ENCODE results near the gene SHISA5. TPM values are rescaled to one million over a fixed set of nuclear protein-coding genes. Genes with fewer than 3 reads are reported as not detected.

The SHISA5 gene
- total and polyA plus RNA-seq, 2 of the 4 experiments (the other 2 are of a cell fraction) = 82.3 to 162 TPM

DNA sequence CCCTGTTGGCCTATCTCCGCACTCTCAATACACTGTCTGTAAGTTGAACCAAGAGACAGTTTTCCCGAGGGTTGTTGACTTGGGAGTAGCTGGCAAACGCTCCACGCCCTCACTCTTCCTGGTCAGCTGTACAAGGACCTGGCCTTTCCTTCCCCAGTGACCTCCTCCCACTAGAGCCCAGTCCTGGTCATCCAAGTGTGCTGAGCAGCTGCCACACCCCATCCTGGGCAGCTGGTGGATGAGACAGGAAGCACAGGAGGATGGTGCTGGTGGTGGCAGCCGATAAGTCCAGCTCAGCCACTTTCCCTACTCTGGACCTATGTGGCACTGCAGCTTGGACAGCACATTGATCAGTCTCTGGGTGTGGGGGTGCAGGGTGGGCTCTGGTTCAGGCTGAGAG, 32.8 kb upstream of the SHISA5 start:
- Histone ChIP-seq H3K23ac (ENCODE audit: low read depth, low read length) (no peak overlapping the region), H4K8ac (ENCODE audit: low read depth in 2 of 2, low read length in 2 of 2) (no peak overlapping the region), H2BK15ac (ENCODE audit: low read depth, low read length) (no peak overlapping the region), H2AK9ac (replicated peaks; ENCODE audit: low read depth, low read length, poor library complexity) (no peak overlapping the region), H3K36me3 (ENCODE audit: control insufficient read depth, insufficient read depth, low read length) (peaks cover 49% of the 10 kb centered on the region), H2AK5ac (ENCODE audit: low read depth, low read length) (no peak overlapping the region), H3K4me1 (ENCODE audit: control insufficient read depth, insufficient read depth, low read length) (no peaks in the 10 kb centered on the region), H4K91ac (ENCODE audit: insufficient read depth, low read depth, low read length) (no peak overlapping the region), H3K56ac (ENCODE audit: extremely low read depth, insufficient read depth, low read length) (no peak overlapping the region), H3K9me1 (ENCODE audit: insufficient read depth, low read length) (peaks cover 5% of the 10 kb centered on the region; the same call in 1 of the 2 replicates), H2BK5ac (ENCODE audit: low read depth, low read length, poor library complexity, severe bottlenecking) (no peak overlapping the region), H4K20me1 (ENCODE audit: insufficient read depth, low read length) (no peaks in the 10 kb centered on the region; the same call in 1 of the 2 replicates), H2BK20ac (ENCODE audit: low read depth, low read length) (no peak overlapping the region), H3K9ac (ENCODE audit: low read depth, low read length) (no peak overlapping the region), H3K4ac (ENCODE audit: low read depth, low read length) (no peak overlapping the region), H3K4me3 (ENCODE audit: insufficient read depth, low read depth, low read length) (no peak overlapping the region), H3K27ac (ENCODE audit: insufficient read depth, low read length) (no peak overlapping the region), H3K4me2 (ENCODE audit: low read depth, low read length) (no peak overlapping the region), H3K9me3 (ENCODE audit: control insufficient read depth, insufficient read depth, low read length) (no peaks in the 10 kb centered on the region), H2BK120ac (ENCODE audit: low read depth, low read length) (no peak overlapping the region), H4K5ac (ENCODE audit: low read depth, low read length) (no peak overlapping the region), H2AFZ (replicated peaks; ENCODE audit: low read length, poor library complexity) (no peak overlapping the region), H3K18ac (ENCODE audit: low read depth, low read length) (no peak overlapping the region), H3K14ac (replicated peaks; ENCODE audit: low read depth, low read length) (no peak overlapping the region), H3K27me3 (ENCODE audit: control insufficient read depth, insufficient read depth, low read length) (no peaks in the 10 kb centered on the region), H3K79me1 (ENCODE audit: low read depth in 1 of 2, low read length in 2 of 2) (peaks cover 0 to 4% of the 10 kb centered on the region in 2 experiments; a peak in 2 of 4 replicates)
- intact Hi-C loops (cut with micrococcal nuclease) = no loop called here
- in situ Hi-C loops (cut with MboI; ENCODE audit: low sequenced_read_pairs) = no loop called here
- BruUV-seq (replicated peaks) = no TSS peak
- POLR2A ChIA-PET (ENCODE audit: unreplicated experiment) = no interaction called here
- DNase-seq (no peak), ATAC-seq (ENCODE audit: low read depth) (no peak)
- dilution Hi-C loops (cut with HindIII; ENCODE audit: low sequenced_read_pairs, unreplicated experiment) = no loop called here
- CTCF ChIA-PET = no interaction called here
- 100% methylated on average over 1 of the region's 5 CpGs; no CpG with 5 or more reads in 1 of the 2 experiments for WGBS, 2 experiments (ENCODE audit: extremely low coverage in 2 of 2, insufficient read length in 1 of 2)
- no peak for TF ChIP-seq RFX5 (IDR thresholded peaks at IDR 0.05; ENCODE audit: low read depth, low read length)
- no peak for TF ChIP-seq RAD21 (IDR thresholded peaks at IDR 0.05; ENCODE audit: low read length)
- TF ChIP-seq SMC3 (IDR thresholded peaks at IDR 0.05; ENCODE audit: low read depth, low read length) = no peak
- TF ChIP-seq, protein P1, sequence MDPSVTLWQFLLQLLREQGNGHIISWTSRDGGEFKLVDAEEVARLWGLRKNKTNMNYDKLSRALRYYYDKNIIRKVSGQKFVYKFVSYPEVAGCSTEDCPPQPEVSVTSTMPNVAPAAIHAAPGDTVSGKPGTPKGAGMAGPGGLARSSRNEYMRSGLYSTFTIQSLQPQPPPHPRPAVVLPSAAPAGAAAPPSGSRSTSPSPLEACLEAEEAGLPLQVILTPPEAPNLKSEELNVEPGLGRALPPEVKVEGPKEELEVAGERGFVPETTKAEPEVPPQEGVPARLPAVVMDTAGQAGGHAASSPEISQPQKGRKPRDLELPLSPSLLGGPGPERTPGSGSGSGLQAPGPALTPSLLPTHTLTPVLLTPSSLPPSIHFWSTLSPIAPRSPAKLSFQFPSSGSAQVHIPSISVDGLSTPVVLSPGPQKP (IDR thresholded peaks at IDR 0.05; ENCODE audit: borderline replicate concordance, low read depth, low read length) = no peak
- TF ChIP-seq, protein P2, sequence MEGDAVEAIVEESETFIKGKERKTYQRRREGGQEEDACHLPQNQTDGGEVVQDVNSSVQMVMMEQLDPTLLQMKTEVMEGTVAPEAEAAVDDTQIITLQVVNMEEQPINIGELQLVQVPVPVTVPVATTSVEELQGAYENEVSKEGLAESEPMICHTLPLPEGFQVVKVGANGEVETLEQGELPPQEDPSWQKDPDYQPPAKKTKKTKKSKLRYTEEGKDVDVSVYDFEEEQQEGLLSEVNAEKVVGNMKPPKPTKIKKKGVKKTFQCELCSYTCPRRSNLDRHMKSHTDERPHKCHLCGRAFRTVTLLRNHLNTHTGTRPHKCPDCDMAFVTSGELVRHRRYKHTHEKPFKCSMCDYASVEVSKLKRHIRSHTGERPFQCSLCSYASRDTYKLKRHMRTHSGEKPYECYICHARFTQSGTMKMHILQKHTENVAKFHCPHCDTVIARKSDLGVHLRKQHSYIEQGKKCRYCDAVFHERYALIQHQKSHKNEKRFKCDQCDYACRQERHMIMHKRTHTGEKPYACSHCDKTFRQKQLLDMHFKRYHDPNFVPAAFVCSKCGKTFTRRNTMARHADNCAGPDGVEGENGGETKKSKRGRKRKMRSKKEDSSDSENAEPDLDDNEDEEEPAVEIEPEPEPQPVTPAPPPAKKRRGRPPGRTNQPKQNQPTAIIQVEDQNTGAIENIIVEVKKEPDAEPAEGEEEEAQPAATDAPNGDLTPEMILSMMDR (conservative IDR thresholded peaks at IDR 0.05; ENCODE audit: low read depth, low read length) = no peak
- no peak for TF ChIP-seq FOS (IDR thresholded peaks at IDR 0.05; ENCODE audit: low read depth, low read length)
- no peak for TF ChIP-seq CEBPB (IDR thresholded peaks at IDR 0.05; ENCODE audit: low read depth, low read length)
